IgD-negative memory B cell (primary cell): ENCODE data around the gene RMP24.

ENCODE experiments used
- H3K27ac Mint-ChIP-seq, 3 donors: one replicate each; pipeline ENCODE4 v1.8.0; 2020 to 2022; ENCODE audit warnings: mild to moderate bottlenecking in 3 of 3, mixed read lengths in 3 of 3, moderate library complexity in 1 of 3
- H3K27me3 Mint-ChIP-seq: one replicate; pipeline ENCODE4 v1.8.0; 2021; ENCODE audit warnings: mixed read lengths
- H3K36me3 Mint-ChIP-seq: one replicate; pipeline ENCODE4 v1.8.0; 2020; ENCODE audit warnings: mild to moderate bottlenecking, mixed read lengths
- H3K4me1 Mint-ChIP-seq, 3 donors: one replicate each; pipeline ENCODE4 v1.8.0; 2020 to 2022; ENCODE audit warnings: mixed read lengths in 3 of 3, mild to moderate bottlenecking in 1 of 3
- H3K4me3 Mint-ChIP-seq, 4 donors: one replicate each; pipeline ENCODE4 v1.8.0; 2020 to 2022; ENCODE audit warnings: mild to moderate bottlenecking in 4 of 4, mixed read lengths in 4 of 4, moderate library complexity in 3 of 4
- H3K9me3 Mint-ChIP-seq, 3 donors: one replicate each; pipeline ENCODE4 v1.8.0; 2020 to 2021; ENCODE audit warnings: mixed read lengths in 3 of 3, mild to moderate bottlenecking in 1 of 3

Gene RMP24

DNA sequence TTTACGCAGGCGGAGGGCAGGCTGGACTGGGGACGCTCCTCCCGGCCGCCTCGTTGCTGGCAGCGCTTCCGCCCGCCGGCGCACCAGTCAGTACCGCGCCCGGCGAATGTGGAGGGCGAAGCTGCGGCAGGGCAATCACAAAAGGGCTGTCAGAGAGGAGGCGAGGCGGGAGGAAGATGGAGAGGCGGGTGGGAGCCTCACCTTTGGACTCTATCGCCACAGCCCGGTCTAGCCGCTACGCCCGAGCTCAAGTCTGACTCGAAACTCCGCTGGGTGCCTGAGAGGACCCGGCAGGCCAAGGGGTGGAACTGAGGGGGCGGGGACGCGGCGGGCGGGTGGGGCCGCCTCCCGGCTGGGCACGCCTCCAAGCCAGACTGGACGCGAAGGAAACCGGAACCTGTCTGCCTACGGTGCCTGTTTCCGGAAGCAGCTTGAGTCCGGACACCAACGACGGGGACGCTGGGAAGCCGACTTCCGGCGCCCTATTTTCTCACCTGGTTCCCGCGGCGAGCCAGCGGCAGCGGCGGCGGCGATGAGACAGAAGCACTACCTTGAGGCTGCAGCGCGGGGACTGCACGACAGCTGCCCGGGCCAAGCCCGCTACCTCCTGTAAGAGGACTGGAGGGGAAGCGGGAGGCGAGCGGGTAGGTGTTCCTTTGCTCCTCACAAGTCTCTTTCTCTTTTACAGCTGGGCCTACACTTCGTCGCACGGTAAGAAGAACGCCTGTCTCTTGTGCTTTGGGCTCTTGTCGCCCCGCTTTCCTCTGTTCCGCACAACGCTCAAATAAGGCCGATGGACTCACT, at the start of gene RMP24:
Gene RMP24 (plus strand): TSS at position 483 of the 804 bp plus-strand sequence.
- peak within 1 kb of the TSS; percentile 89 to 99 (median 96) for H3K27ac Mint-ChIP-seq

DNA sequence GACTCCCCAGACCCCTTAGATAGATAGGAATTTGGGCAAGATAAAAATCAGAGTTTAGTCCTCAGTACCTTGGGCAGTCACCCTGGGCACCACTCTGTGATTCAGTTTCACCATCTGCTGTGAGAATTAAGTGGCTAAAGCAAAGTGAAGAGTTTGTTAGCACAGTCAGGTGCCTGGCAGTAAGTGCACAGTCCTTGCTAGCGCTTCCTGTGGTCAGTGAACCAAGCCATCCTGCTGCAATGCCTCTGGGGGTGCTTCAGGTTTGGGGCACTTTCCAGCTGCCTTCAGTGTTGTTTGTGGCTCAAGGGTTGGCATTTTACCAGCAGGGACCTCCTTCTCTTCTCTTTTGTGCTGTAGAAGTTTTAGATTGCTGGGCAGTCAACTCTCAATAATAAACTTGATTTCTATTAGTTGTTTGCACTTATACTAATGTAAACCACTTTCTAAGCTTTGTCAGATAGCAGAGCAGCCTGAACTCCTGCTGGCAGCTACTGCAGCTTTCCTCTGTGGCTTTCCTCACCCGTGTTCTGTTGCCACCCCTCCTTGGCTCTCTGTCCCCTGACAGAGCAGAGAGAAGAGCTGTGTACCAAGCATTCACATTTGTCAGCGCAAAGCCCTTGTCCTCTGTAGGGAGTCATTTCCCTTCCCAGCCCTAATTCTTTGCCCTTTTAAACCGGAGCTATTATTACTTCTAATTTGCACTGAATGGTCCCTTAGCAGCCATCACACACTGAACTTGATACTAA, 48.4 kb upstream of the RMP24 start:
- Mint-ChIP-seq H3K4me1 (no peaks in the 10 kb centered on the region), H3K36me3 (no peaks in the 10 kb centered on the region), H3K9me3 (no peaks in the 10 kb centered on the region), H3K27ac (no peak overlapping the region), H3K4me3 (no peak overlapping the region), H3K27me3 (peaks cover 9% of the 10 kb centered on the region)

More for the DNA sequence above, at the start of gene RMP24:
- Mint-ChIP-seq H3K4me3 (peak within 1 kb of the TSS; percentile 95 to 100 (median 96)), H3K27me3 (no peaks in the 10 kb centered on the region), H3K9me3 (no peaks in the 10 kb centered on the region), H3K4me1 (peaks cover 27 to 48% (median 34%) of the 10 kb centered on the region in 3 donors), H3K36me3 (peaks cover 4% of the 10 kb centered on the region)

GRCh38 chr18:35926884-35927283, 45.6 kb upstream of the RMP24 start:
- H3K36me3 Mint-ChIP-seq, result no peaks in the 10 kb centered on the region

GRCh38 chr18:35927430-35927829, 45.0 kb upstream of the RMP24 start:
- no peak overlapping the region for H3K4me3 Mint-ChIP-seq
- no peaks in the 10 kb centered on the region for H3K36me3 Mint-ChIP-seq
- peaks cover 2 to 10% (median 8%) of the 10 kb centered on the region in 3 donors for H3K9me3 Mint-ChIP-seq
- H3K4me1 Mint-ChIP-seq, result no peaks in the 10 kb centered on the region
- peak overlapping the region in 1 of 3 donors; percentile 48 for H3K27ac Mint-ChIP-seq
- peaks cover 10% of the 10 kb centered on the region for H3K27me3 Mint-ChIP-seq

More at GRCh38 chr18:35926884-35927283, 45.6 kb upstream of the RMP24 start:
- Mint-ChIP-seq H3K4me1 (no peaks in the 10 kb centered on the region), H3K27ac (peak overlapping the region in 1 of 3 donors; percentile 48), H3K27me3 (peaks cover 10% of the 10 kb centered on the region), H3K9me3 (peaks cover 2 to 10% (median 8%) of the 10 kb centered on the region in 3 donors), H3K4me3 (no peak overlapping the region)

GRCh38 chr18:35933982-35934381, 38.5 kb upstream of the RMP24 start:
- no peak overlapping the region for H3K4me3 Mint-ChIP-seq
- H3K27me3 Mint-ChIP-seq, result peaks cover 3% of the 10 kb centered on the region
- H3K36me3 Mint-ChIP-seq, result peaks cover 6% of the 10 kb centered on the region
- no peak overlapping the region for H3K27ac Mint-ChIP-seq
- H3K4me1 Mint-ChIP-seq, result no peaks in the 10 kb centered on the region
- H3K9me3 Mint-ChIP-seq, result peaks cover 2 to 10% (median 8%) of the 10 kb centered on the region in 3 donors

DNA sequence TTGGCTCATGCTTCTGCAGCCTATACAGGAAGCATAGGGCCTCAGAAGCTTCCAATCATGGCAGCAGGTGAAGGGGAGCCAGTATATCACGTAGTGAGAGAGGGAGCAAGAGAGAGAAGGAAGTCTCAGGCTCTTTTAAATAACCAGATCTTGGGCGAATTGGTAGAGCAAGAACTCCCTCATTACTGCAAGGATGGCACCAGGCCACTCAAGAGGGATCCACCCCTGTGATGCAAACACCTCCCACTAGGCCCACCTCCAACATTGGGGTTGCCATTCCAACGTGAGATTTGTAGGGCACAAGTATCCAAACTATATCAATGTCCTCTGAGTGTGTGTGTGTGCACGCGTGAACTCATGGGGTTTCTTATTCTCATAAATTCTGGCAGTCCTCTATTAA, 37.6 kb upstream of the RMP24 start:
- Mint-ChIP-seq H3K9me3 (peaks cover 2 to 6% (median 5%) of the 10 kb centered on the region in 3 donors), H3K36me3 (peaks cover 6% of the 10 kb centered on the region), H3K4me3 (no peak overlapping the region), H3K27me3 (peaks cover 3% of the 10 kb centered on the region), H3K27ac (no peak overlapping the region), H3K4me1 (no peaks in the 10 kb centered on the region)

GRCh38 chr18:35935805-35936204, 36.7 kb upstream of the RMP24 start:
- H3K4me1 Mint-ChIP-seq, result no peaks in the 10 kb centered on the region
- H3K27ac Mint-ChIP-seq, result no peak overlapping the region
- H3K4me3 Mint-ChIP-seq, result no peak overlapping the region
- peaks cover 5% of the 10 kb centered on the region for H3K27me3 Mint-ChIP-seq
- no peaks in the 10 kb centered on the region for H3K9me3 Mint-ChIP-seq
- peaks cover 6% of the 10 kb centered on the region for H3K36me3 Mint-ChIP-seq

GRCh38 chr18:35936951-35937350, 35.5 kb upstream of the RMP24 start:
- Mint-ChIP-seq H3K9me3 (no peaks in the 10 kb centered on the region), H3K36me3 (peaks cover 6% of the 10 kb centered on the region), H3K4me3 (no peak overlapping the region), H3K27me3 (peaks cover 6% of the 10 kb centered on the region), H3K4me1 (no peaks in the 10 kb centered on the region), H3K27ac (no peak overlapping the region)

DNA sequence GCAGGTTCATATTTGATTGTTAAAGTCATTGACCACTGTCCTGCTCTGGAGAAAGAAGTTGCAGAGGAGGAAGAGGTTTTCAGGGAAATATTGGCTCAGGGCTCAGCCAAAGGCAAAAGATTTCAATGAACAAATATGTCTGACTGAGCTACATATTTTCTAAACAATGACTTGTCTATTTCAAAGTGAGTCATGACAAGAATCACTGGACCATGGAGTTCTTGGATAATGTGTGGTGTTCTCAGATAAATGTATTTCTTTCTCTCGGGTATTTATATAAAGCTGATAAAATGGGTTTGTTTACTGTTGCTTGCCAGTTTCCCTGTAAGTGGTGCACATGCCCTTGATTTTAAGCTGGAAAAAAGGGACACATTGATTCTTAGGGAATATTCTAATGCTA, 34.3 kb upstream of the RMP24 start:
- H3K27me3 Mint-ChIP-seq, result peaks cover 8% of the 10 kb centered on the region
- no peak overlapping the region for H3K27ac Mint-ChIP-seq
- H3K36me3 Mint-ChIP-seq, result peaks cover 6% of the 10 kb centered on the region
- no peak overlapping the region for H3K4me3 Mint-ChIP-seq
- H3K4me1 Mint-ChIP-seq, result no peaks in the 10 kb centered on the region
- H3K9me3 Mint-ChIP-seq, result no peaks in the 10 kb centered on the region

DNA sequence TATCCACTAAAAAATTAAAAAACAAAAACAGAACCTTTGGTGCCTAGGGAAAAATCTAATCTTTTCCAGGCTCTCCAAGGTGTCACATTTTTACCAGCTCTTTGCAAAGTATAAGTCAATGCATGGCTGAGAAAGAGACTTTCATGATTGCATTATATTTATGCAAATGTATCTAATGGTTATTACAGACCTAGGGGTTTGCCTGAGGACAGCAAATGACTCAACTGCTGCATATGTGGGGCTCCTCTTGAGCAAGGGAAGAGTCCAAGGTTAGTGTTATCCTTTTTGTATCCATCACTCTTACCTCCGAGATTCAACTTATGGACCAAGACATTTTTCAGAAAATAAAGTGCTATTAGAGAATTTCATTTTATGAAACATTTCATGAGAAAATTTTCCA, 33.9 kb upstream of the RMP24 start:
- no peak overlapping the region for H3K27ac Mint-ChIP-seq
- no peaks in the 10 kb centered on the region for H3K4me1 Mint-ChIP-seq
- H3K36me3 Mint-ChIP-seq, result peaks cover 6% of the 10 kb centered on the region
- no peak overlapping the region for H3K4me3 Mint-ChIP-seq
- no peaks in the 10 kb centered on the region for H3K9me3 Mint-ChIP-seq
- peaks cover 8% of the 10 kb centered on the region for H3K27me3 Mint-ChIP-seq

GRCh38 chr18:35939138-35939537, 33.3 kb upstream of the RMP24 start:
- no peaks in the 10 kb centered on the region for H3K9me3 Mint-ChIP-seq
- no peak overlapping the region for H3K27ac Mint-ChIP-seq
- H3K27me3 Mint-ChIP-seq, result peaks cover 8% of the 10 kb centered on the region
- no peak overlapping the region for H3K4me3 Mint-ChIP-seq
- peaks cover 6% of the 10 kb centered on the region for H3K36me3 Mint-ChIP-seq
- H3K4me1 Mint-ChIP-seq, result no peaks in the 10 kb centered on the region

GRCh38 chr18:35941299-35941698, 31.2 kb upstream of the RMP24 start:
- Mint-ChIP-seq H3K9me3 (no peaks in the 10 kb centered on the region), H3K27me3 (peaks cover 6% of the 10 kb centered on the region), H3K27ac (no peak overlapping the region), H3K4me1 (no peaks in the 10 kb centered on the region), H3K4me3 (no peak overlapping the region), H3K36me3 (peaks cover 3% of the 10 kb centered on the region)

DNA sequence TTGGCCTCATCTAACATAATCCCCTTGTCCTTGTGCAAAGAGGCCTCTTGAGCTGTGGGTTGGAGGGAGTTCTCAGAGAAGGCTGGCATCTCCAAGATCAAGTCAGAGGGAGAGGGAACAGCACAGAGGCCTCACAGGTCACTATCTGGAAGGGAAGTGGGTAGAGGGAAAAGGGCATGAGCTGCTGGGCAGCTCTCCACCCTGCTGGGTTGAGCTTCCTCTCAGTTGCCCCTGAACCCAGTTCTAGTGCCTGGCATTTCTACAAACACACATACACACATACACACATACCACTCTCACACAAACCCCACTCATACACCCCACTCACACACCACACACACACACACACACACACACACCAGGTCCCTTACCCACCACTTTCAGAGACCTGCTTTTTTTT, 30.3 kb upstream of the RMP24 start:
- H3K9me3 Mint-ChIP-seq, result no peaks in the 10 kb centered on the region
- H3K4me1 Mint-ChIP-seq, result no peaks in the 10 kb centered on the region
- H3K27me3 Mint-ChIP-seq, result peaks cover 6% of the 10 kb centered on the region
- H3K4me3 Mint-ChIP-seq, result peak overlapping the region in 1 of 4 donors; percentile 17
- no peak overlapping the region for H3K27ac Mint-ChIP-seq
- peaks cover 1% of the 10 kb centered on the region for H3K36me3 Mint-ChIP-seq

DNA sequence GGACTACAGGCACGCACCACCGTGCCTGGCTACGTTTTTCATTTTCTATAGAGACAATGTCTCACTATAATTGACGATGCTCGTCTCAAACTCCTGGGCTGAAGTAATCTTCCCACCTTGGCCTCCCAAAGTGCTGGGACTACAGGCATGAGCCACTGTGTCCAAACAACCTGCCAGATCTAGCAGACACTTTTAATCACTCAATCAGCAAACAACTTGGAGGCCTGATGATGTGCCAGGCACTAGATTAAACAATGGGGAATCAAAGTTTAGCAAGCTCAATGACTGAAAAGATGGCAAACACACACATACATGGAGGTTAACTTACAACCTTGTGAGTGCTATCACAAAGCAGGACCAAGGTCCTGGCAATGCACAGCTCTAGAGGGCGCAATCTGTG, 29.8 kb upstream of the RMP24 start:
- H3K27me3 Mint-ChIP-seq, result peaks cover 6% of the 10 kb centered on the region
- no peak overlapping the region for H3K4me3 Mint-ChIP-seq
- no peaks in the 10 kb centered on the region for H3K4me1 Mint-ChIP-seq

GRCh38 chr18:35948080-35948479, 24.4 kb upstream of the RMP24 start:
- Mint-ChIP-seq H3K4me1 (peaks cover 1 to 6% (median 5%) of the 10 kb centered on the region in 3 donors), H3K36me3 (no peaks in the 10 kb centered on the region), H3K27me3 (peaks cover 17% of the 10 kb centered on the region), H3K9me3 (peaks cover 0 to under 1% (median 0%) of the 10 kb centered on the region in 3 donors), H3K4me3 (no peak overlapping the region), H3K27ac (no peak overlapping the region)

More for the DNA sequence above, 29.8 kb upstream of the RMP24 start:
- H3K27ac Mint-ChIP-seq, result no peak overlapping the region
- H3K36me3 Mint-ChIP-seq, result no peaks in the 10 kb centered on the region
- H3K9me3 Mint-ChIP-seq, result no peaks in the 10 kb centered on the region
